NK-92 treated with Interleukin-12 subunit alpha and Interleukin-12 subunit beta, amount 100 ng/mL, for 24 hours (cell line): ENCODE measurements around the gene CHRM5.
"Not testable (repeated sequence)": the region's sequence is repeated elsewhere in the genome, so short reads cannot be mapped to it uniquely, and the experiment has no call there.

ENCODE experiments used
- DNase-seq: peaks from one replicate; lab custom pipeline; 2025; lab: John Stamatoyannopoulos, UW

The CHRM5 gene

GRCh38 chr15:34043391-34043790, 75.1 kb downstream of the CHRM5 start:
- no peak for DNase-seq

- DNase-seq: no peak
Measured at GRCh38 chr15:34043813-34044212, 75.5 kb downstream of the CHRM5 start.

- DNase-seq: no peak
Measured at GRCh38 chr15:34046471-34047145, 78.3 kb downstream of the CHRM5 start.

- no peak for DNase-seq
Measured at GRCh38 chr15:34047893-34048775, 79.8 kb downstream of the CHRM5 start.

- no peak for DNase-seq
Measured at GRCh38 chr15:34049112-34049511, 80.8 kb downstream of the CHRM5 start.

- DNase-seq: not testable (repeated sequence)
Measured at GRCh38 chr15:34050385-34050784, 82.1 kb downstream of the CHRM5 start.

GRCh38 chr15:34054081-34054707, 85.9 kb downstream of the CHRM5 start:
- no peak for DNase-seq

GRCh38 chr15:34055868-34056595, 87.7 kb downstream of the CHRM5 start:
- DNase-seq: no peak

- no peak for DNase-seq
Measured at GRCh38 chr15:34056911-34057310, 88.6 kb downstream of the CHRM5 start.

- DNase-seq: no peak
Measured at GRCh38 chr15:34059476-34059875, 91.2 kb downstream of the CHRM5 start.

GRCh38 chr15:34059946-34060345, 91.6 kb downstream of the CHRM5 start:
- DNase-seq: no peak

- no peak for DNase-seq
Measured at GRCh38 chr15:34064438-34064837, 96.1 kb downstream of the CHRM5 start.

GRCh38 chr15:34065261-34065660, 97.0 kb downstream of the CHRM5 start:
- no peak for DNase-seq

GRCh38 chr15:34065941-34066340, 97.6 kb downstream of the CHRM5 start:
- no peak for DNase-seq

- DNase-seq: no peak
Measured at GRCh38 chr15:34070003-34070402, 101.7 kb downstream of the CHRM5 start.

GRCh38 chr15:34076785-34077184, 108.5 kb downstream of the CHRM5 start:
- DNase-seq: no peak

- no peak for DNase-seq
Measured at GRCh38 chr15:34078900-34079299, 110.6 kb downstream of the CHRM5 start.

GRCh38 chr15:34079904-34080303, 111.6 kb downstream of the CHRM5 start:
- DNase-seq: no peak

GRCh38 chr15:34084086-34084485, 115.8 kb downstream of the CHRM5 start:
- no peak for DNase-seq

- DNase-seq: no peak
Measured at GRCh38 chr15:34085746-34086145, 117.4 kb downstream of the CHRM5 start.

- no peak for DNase-seq
Measured at GRCh38 chr15:34099914-34100313, 131.6 kb downstream of the CHRM5 start.
